HG02588 (cell line): Measurements from ENCODE around the gene PPP2R2D.

Experiments
- ATAC-seq: cut with Tn5 transposase; IDR thresholded peaks from one replicate; pipeline ENCODE4 v1.9.1; 2021; ENCODE audit warnings: mild to moderate bottlenecking, moderate library complexity; ENCODE audit not compliant: unreplicated experiment

The PPP2R2D gene

DNA sequence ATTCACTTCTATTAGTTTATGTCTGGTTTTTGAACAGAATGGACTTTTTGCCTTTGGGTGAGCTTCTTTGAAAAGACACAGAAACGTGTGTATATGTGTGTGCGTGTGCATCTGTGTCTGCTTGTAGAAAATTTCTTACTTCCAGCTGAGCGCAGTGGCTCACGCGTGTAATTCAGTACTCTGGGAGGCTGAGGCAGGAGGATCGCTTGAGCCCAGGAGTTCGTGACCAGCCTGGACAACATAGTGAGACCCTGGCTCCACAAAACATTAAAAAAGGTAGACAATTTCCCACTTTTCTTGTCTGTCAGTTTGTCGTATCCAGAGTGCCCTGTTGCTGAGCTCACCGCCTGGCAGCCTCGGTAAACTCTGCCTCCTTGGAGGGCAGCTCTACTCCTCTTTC lies 25.4 kb downstream of the PPP2R2D start:
- ATAC-seq = no peak

DNA sequence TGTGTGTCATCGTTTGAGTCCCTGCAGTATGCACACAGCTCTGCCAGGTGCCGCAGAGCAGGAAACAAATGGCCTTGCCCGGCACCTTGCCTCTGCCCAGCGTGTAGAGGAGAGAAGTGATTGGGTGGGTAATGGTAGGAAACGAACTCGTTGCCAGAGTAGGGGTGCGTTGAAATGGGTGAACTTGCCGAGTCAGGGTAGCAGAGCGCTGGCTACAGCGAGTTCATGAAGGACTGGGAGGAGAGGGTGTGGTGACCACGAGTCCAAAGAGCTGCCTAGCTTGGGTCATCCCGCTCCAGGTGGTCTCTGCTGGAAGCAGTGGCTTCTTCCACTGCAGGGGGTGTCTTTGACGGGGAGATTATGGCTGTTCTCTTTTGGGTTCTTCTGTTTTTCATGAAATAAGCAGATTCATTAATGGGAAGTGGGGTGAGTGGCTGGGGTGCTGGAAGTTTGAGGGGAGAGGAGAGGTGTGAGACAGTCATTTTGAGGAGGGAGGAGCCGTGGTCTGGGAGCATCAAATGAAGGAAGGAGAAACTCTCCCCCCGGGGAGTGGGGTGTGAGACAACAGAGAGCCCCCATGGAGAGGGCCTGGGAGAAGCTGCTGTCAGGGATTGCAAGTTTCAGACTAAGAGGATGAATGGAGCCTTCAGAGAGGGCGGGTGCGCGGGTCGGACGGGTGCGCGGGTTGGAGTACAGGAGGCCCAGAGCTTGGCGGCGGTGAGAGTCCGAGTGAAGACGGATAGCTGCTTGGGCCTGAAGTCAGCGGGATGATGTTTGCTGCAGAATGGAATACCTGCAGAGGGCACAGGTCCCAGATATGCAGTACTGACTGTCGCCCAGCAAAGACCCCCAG lies 26.2 kb downstream of the PPP2R2D start:
- no peak for ATAC-seq

DNA sequence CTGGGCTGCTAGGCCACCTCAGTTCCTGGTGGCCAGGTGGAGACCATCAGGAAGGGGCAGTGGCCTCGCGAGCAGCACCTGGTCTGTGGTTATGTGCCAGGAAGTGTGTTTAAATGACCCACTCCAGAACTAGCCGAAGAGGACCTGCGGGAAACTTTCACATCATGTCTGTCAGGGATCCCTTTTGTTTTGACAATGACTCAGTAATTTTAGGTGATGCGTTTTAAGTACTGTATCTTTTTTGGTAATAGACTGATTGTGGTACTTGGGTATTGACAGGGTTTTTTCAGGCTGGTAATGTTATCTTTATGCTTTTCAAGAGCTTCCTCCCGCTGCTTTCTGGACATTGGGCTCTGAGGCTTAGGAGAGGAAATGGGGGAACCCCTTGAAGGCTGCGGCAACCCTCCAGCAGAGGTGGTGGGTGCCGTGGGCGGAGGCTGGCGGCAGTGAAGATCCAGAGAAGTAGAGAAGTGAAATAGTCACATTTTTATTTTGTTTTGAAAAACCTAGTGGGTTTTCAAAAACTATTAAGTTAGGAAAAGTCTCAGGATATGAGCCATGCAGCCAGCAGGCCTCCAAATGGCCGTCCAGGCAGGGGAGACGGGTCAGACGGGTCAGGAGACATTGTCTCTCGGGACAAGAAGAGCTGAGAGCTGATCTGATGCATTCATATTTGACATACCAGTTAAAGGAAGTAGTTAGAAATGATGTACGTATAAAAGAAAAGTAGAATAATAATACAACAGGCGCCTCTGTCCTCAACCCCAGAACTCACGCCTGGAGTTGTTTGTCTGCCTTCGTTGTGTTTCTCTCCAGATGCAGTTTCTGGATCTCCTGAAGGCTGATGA lies 27.7 kb downstream of the PPP2R2D start:
- ATAC-seq = peak; percentile 92

DNA sequence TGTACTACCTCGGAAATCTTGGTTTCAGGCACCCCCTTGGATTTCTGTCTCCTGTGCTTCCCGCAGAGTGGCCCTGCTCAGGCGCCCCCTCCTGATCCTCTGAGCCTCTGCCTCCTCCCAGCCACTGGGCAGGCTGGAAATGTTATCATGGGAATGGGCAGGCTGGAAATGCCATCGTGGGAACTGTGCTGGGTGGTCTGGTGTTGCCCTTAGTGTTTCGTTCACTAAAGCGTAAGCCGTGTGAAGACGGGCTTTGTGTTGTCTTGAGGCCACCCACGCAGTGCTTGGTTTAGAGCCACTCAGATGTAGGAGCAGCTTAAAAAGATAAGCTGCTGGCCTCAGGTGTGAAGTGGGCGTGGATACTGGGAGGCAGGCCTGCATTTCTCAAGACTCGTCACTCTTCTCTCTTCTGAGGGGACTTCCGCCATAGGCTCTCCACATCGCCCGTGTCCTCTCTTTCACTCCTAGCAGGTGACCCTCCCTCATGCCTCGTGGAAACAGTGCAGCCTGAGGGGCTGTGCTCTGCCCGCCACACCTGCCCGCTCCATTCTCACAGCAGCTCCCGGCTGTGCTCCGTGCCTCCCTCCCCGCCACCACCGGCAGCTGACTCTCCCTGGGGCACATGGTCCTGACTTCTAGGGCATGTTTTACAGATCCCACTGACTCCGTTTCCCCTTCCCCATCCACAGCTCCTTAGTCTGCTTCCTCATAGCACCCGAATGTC lies 28.5 kb downstream of the PPP2R2D start:
- no peak for ATAC-seq

DNA sequence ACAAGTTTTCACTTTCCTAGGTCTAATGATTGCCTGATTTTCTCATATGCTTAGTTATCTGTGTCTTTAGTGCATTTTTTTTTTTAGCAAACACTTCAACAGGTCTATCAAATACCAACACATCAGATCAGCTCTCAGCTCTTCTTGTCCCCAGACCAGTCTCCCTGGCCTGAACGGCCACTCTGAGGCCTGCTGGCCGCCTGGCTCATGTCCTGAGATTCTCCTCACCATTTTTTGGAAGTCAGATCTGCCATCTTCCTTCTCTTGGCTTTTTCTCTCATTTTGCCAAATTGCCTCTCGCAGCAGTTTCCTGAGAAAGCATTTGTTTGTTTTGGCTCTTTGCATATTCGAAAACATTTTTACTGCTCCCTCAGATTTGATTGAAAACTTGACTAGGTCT lies 29.3 kb downstream of the PPP2R2D start:
- ATAC-seq = no peak

DNA sequence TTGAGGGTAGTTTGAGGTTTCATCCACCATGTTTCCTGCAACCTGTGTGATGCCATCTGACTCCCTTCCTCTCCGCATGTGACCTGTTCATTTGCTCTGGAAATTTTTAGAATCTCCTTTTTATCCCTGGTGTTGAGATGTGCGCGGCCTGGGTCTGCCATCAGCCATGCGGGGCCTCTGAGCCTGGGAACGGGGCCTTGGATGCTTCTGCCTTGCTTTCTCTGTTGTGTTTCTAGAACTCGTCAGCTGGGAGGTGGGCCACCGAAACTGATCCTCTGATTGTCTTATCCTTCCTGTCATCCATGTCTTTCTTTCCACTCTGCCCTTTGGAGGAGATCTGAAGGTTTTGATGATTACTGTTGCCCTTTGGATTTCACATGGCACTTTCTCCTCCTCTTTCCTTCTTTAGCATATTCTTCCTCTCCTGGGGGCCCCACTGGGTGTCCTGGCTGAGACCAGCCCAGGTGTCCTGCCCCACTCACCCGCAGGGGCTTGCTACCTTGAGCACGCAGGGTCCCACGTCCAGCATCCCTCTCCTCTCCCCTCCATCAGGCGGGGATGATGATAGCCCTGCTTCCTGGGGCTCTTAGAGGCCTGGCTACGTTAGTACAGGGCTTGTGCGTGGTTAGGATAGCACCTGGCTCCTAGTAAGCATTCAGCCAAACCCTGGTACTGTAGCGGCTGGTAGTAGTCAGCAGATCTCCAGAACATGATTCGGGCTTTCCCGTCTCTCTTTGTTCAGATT lies 29.9 kb downstream of the PPP2R2D start:
- no peak for ATAC-seq

DNA sequence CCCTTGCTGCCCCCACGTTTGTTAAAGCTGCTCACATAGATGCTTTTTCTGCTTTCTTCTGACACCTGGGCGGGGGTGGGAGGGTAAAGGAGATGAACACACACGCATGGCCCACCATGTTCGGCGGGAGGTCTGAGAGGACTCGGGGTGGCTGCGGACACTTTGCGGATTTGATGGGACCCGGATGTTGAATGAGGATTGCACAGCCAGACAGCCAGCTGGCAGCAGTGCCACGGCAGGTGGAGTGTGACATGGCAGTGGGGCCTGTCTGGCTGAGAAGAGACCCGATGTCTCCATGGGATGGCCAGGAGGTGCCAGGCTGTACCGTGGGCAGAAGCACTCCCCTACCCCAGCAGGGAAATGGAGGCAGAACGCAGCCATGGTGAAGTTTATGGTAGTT lies 31.2 kb downstream of the PPP2R2D start:
- no peak for ATAC-seq

DNA sequence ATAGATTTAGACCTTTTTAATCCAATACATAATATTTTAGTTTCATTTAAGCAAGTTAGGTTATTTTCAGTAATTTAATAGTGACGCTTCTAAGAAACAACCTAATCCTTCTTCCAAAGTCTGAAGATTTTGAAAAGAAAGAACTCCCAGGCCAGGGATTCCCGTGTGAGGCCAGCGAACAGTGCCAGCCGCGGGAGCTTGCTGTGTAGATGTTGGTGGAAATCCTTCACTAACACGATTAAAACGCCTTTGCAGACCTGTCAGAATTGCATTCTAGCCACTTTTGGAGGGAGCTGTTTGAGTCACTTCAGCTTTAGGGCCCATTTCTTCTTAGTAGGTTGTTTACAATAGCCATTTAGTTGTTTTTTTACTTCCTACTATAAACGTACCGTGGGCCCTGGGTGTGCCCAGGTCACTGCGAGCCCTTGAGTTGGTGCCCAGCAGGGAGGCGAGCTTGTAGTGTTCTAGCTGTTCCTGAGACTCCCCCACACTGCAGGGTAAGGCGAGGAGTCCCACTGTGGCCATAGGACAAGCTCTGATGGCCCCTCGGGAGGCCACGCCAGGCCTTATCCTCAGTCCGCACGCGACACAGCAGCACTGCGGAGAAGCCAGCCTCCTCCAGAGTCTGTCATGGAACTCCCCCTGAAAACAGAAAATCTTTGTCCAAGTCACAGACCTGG lies 32.3 kb downstream of the PPP2R2D start:
- ATAC-seq = no peak

DNA sequence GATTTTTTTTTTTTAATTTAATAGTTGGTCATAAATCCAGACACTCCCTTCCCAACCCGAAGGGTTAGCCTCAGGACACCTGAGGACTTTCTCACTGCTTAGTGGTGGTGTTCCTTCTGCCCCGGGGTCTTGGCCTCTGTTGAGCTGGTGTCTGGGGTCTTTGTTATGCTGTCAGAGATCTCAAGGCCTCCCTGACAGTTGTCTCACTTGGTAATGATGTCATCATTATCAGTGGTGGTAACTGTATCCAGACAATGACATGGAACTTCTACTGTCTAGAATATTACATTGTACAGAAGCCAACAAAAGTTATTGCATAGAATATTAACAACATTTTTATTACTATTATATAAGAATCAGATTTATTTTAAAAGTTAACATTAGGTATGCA lies 32.9 kb downstream of the PPP2R2D start:
- no peak for ATAC-seq

DNA sequence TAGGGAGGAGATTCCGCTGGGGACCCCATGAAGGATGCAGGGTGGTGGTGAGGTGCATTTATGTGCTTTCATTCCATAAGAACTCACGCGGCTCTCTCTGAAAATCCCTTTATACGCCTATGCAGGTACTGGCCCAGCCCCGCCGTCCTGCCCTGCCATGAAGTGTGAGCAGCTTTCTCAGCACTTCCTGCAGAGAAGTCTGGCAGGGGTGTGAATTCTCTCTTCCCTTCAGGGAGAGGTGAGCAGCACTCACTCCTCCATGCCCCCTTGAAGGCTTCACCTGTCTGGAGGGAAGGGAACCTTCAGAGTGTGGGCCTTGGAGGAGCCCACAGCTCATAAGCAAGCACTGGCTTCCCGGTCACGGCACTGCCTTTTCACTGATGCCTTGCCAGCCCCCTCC lies 34.0 kb downstream of the PPP2R2D start:
- ATAC-seq = no peak

DNA sequence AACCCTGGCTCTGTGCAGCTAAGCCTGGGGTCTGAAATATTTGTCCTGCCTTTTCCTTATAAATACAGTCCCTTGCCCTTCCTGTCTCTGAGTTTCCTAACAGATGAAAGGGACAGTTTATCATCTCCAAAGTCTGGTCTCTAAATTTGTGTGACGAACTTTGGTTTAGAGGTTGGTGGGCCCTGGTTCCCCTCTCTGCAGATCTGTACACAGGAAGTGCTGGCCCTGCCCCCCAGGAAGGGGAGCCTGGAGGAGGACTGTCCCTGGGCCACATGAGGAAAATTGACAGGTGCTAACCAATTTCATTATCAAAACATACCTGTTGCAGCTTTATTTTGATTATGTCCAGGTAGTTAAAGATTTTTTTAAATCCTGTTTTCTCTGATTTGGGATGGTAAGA lies 34.5 kb downstream of the PPP2R2D start:
- ATAC-seq = no peak

DNA sequence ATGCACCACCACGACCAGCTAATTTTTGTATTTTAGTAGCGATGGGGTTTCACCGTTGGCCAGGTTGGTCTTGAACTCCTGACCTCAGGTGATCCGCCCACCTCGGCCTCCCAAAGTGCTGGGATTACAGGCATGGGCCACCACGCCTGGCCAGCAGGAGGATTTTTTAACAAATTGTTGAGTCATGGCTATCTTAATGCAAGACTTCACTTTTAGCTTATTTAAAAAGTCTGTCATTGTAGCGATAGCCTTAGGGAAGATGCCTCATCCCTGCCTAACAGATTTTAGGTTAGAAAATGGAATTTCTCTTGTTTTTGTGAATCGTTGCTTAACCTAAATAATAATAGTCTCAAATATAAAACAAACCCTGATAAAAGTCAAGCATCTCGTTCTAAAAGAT lies 35.5 kb downstream of the PPP2R2D start:
- ATAC-seq = no peak

DNA sequence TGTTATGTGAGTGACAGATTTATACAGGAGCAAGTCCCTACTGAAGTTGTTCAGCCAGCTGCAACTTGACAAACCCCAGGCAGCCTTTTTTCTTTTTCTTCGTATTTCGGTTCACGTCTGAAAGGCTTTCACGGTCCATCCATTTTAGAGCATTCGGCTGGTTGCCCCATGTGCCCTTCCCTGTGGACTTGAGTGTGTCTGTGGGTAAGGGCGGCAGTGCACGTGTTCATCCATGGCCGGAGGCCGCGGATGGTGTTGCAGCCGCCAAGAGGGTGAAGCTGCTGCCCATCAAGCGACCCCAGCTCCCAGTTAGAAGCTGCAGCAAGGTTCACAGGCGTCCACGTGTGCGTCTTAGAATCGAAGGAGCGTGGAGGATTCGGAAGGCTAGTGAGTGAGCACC lies 35.9 kb downstream of the PPP2R2D start:
- no peak for ATAC-seq

DNA sequence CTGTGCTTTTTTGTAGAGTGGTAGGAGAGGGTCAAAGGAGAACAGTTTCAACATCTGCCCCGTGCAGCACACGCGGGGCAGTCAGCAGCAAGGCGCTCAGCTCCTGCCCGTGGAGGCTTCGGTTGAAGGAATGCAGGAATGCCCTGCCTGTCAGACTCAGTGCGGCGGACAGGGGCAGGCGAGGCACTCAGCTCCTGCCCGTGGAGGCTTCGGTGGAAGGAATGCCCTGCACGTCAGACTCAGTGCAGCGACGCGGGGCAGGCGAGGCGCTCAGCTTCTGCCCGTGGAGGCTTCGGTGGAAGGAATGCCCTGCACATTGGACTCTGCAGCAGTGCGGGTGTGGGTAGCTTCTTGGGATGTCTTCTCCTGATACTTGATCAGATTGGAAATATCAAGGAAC lies 37.0 kb downstream of the PPP2R2D start:
- ATAC-seq = no peak

DNA sequence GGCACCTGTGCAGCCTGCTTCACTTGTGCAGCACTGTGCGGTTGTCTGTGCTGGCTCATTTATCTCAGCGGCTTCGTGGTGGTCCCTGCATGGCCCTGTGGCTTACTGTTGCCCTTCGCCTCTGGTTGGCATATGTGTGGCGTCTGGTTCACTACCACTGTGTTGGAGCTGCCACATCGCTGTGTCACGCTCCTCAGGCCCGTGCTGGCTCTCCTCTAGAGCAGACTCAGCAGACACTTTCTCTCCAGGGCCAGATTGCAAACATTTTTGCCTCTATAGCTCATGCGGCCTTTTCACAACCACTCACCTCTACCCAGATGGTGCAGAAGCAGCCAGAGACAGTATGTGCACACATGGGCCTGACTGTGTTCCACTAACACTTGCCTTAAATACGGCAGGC lies 37.9 kb downstream of the PPP2R2D start:
- no peak for ATAC-seq

DNA sequence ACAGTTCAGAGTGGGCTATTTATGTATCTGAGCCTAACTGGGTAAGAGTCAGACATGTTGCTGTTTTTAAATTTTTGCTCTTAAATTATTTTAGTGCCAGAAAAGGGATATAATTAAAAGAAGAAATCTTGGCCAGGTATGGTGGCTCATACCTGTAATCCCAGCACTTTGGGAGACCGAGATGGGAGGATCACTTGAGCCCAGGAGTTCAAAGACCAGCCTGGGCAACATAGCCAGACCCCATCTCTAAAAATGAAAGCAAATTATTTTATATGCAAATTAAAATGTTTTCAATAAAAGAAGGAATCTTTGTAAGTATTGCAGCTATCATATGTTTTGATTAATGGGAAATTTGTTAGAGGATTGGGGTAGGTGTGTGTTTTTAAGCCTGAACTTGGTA lies 41.6 kb downstream of the PPP2R2D start:
- no peak for ATAC-seq

DNA sequence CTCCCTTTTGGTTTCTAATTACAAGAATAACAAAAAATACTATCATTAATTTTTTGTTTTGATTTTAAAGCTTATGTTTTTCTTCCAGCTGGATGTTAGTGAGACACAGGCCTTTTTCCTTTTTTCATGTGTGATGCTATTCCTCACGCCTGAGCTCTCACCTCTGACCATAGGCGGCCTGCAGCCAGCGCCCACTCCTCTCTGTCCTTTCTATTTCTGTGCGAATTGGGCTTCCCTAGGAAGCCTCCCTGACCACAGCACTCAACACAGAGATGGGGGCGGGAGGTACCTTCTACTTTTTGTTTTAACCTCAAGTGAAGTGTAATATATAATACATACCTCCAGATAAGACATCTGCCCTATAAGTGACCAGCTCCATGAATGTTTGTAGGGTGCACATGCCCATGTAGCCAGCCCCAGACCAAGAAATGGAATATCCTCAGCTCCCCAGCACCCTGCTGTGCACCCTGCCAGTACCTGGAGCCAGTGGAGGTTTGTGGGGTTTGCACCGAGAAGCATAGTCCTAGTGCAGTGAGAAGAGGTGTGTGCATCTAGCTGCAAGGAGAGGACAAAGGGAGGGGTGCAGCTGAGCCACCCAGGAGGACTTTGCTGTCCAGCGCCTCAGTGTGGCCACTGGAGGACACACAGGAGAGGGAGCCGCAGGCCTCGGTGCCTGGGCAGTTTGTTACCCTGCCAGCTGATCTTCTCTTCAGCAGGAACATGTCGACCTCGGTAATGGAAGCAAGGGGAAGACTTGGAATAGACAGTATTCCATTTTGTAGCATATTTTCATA lies 42.4 kb downstream of the PPP2R2D start:
- ATAC-seq = no peak

DNA sequence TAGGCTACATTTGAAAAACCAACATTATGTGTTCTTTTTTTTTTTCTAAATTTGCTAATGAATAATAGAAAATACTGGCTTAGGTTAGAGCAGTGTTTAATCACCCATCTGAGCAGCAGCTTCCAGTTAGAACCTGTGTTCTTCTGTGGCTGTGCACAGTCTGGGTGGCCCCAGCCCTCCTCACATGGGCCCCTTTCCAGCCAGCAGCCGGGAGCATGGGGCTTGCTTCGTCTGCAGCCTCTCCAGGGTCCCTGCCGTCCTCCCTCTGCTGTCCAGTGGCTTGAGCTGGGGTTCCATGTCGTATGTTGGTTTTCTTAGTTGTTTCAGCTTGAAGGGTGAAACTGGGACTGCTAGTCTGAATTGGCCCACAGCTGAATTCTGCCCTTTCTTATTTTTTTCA lies 43.6 kb downstream of the PPP2R2D start:
- ATAC-seq = no peak

DNA sequence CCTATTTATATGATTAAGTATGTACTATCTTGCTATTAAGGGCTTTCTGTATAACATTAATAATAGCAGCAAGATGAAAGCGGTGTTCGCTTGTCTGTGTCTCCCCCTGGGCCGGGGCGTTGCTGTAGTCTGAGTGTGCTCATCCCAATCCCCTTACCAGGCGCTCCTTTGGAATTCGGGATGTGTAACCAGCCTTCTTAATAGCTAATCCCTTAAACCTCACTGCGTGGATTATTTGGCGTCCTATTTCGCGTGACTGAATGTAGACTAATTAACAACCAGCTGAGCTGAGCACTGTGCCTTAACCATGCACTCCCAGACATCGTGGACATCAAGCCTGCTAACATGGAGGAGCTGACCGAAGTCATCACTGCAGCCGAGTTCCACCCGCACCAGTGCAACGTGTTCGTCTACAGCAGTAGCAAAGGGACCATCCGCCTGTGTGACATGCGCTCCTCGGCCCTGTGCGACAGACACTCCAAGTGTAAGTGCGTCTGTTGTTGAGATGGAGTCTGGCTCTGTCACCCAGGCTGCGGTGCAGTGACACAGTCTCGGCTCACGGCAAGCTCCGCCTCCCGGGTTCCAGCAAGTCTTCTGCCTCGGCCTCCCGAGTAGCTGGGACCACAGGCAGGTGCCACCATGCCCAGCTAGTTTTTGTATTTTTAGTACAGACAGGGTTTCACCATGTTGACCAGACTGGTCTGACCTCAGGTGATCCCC lies 44.3 kb downstream of the PPP2R2D start:
- ATAC-seq = no peak
